H1 (cell line): ENCODE measurements around the gene TAF3. TPM values are rescaled to one million over a fixed set of nuclear protein-coding genes. Genes with fewer than 3 reads are reported as not detected.

Source experiments
- CTCF ChIA-PET: fragments of 300-600 bp; sonication (Branson Sonifier 250); formaldehyde crosslinking; loops from one replicate; lab custom pipeline; 2021; ENCODE audit not compliant: partially characterized antibody; lab: Charles Lee
- POLR2A ChIA-PET: fragments of 300-600 bp; sonication (Branson Sonifier 250); formaldehyde crosslinking; loops from one replicate; lab custom pipeline; 2021; ENCODE audit warnings: inconsistent platforms; ENCODE audit not compliant: partially characterized antibody; lab: Charles Lee
- DNase-seq, 2 experiments: peaks; one replicate each; pipeline versions ENCODE4 v3.0.0 to v3.0.0-alpha.2; 2010 to 2022; ENCODE audit warnings: low spot score in 2 of 2, low read depth in 1 of 2, mixed read lengths in 1 of 2
- FAIRE-seq: peaks from 2 replicates; lab custom pipeline; 2011; peaks lifted over from hg19 to GRCh38; lab: Jason Lieb, UNC
- H2AFZ ChIP-seq: 2 replicates; pipeline ENCODE4 v1.8.1; 2012; ENCODE audit warnings: low read length, inconsistent platforms
- H2AK5ac ChIP-seq: 2 replicates; pipeline ENCODE4 v1.6.1; 2013; ENCODE audit warnings: low read depth, low read length
- H2BK120ac ChIP-seq: replicated peaks from 2 replicates; pipeline ENCODE3; 2013; ENCODE audit warnings: low read depth, low read length, inconsistent platforms
- H2BK12ac ChIP-seq: 2 replicates; pipeline ENCODE4 v1.6.1; 2013; ENCODE audit warnings: low read depth, low read length
- H2BK15ac ChIP-seq: 2 replicates; pipeline ENCODE4 v1.6.1; 2013; ENCODE audit warnings: low read length
- H2BK20ac ChIP-seq: 2 replicates; pipeline ENCODE4 v1.6.1; 2013; ENCODE audit warnings: low read length
- H2BK5ac ChIP-seq: 2 replicates; pipeline ENCODE4 v1.6.1; 2013; ENCODE audit warnings: low read depth, low read length
- H3K14ac ChIP-seq: 2 replicates; pipeline ENCODE4 v1.6.1; 2013; ENCODE audit warnings: inconsistent platforms; ENCODE audit not compliant: insufficient read length
- H3K18ac ChIP-seq: 2 replicates; pipeline ENCODE4 v1.6.1; 2013; ENCODE audit warnings: low read length; ENCODE audit errors: extremely low read depth
- H3K23ac ChIP-seq: 2 replicates; pipeline ENCODE4 v1.6.1; 2013; ENCODE audit warnings: inconsistent platforms; ENCODE audit not compliant: insufficient read length
- H3K23me2 ChIP-seq: 2 replicates; pipeline ENCODE4 v1.6.1; 2013; ENCODE audit warnings: low read depth, low read length
- H3K27ac ChIP-seq: 2 replicates; pipeline ENCODE4 v1.6.1; 2011; ENCODE audit warnings: low read depth, low read length, inconsistent platforms
- H3K27me3 ChIP-seq, 4 experiments: replicated peaks in 1 of 4; 1 replicate in 1 of 4; 2 replicates in 3 of 4; pipeline versions ENCODE4 v1.6.1 to v1.8.1; 2011 to 2013; ENCODE audit warnings: low read length in 3 of 4, mild to moderate bottlenecking in 3 of 4, inconsistent platforms in 2 of 4, mixed read lengths in 2 of 4, moderate library complexity in 1 of 4; ENCODE audit not compliant: control insufficient read depth in 3 of 4, insufficient read depth in 3 of 4; ENCODE audit errors: extremely low read depth in 1 of 4
- H3K36me3 ChIP-seq, 4 experiments: 2 replicates each; pipeline versions ENCODE4 v1.6.1 to v1.8.1; 2011 to 2013; ENCODE audit warnings: mild to moderate bottlenecking in 4 of 4, low read length in 3 of 4, moderate library complexity in 2 of 4, control low read depth in 1 of 4, inconsistent platforms in 1 of 4; ENCODE audit not compliant: insufficient read depth in 4 of 4, control insufficient read depth in 2 of 4
- H3K4ac ChIP-seq: replicated peaks from 2 replicates; pipeline ENCODE3; 2013; ENCODE audit warnings: low read length, low read depth, mixed read lengths, inconsistent platforms; ENCODE audit not compliant: insufficient read length
- H3K4me1 ChIP-seq, 4 experiments: replicated peaks in 1 of 4; 1 replicate in 1 of 4; 2 replicates in 3 of 4; pipeline versions ENCODE4 v1.6.1 to v1.8.1; 2011 to 2013; ENCODE audit warnings: low read length in 3 of 4, inconsistent platforms in 2 of 4, mixed read lengths in 1 of 4; ENCODE audit not compliant: insufficient read depth in 4 of 4, control insufficient read depth in 3 of 4
- H3K4me2 ChIP-seq, 2 experiments: 2 replicates each; pipeline versions ENCODE4 v1.6.1 to v1.8.1; 2011 to 2013; ENCODE audit warnings: low read depth in 2 of 2, low read length in 2 of 2, control low read depth in 1 of 2, inconsistent platforms in 1 of 2, mild to moderate bottlenecking in 1 of 2; ENCODE audit not compliant: insufficient read depth in 1 of 2
- H3K4me3 ChIP-seq, 4 experiments: fragments of 200-600, 300-600 bp in 1 of 4; sonication (generic), shearing (Covaris generic), sonication (Bioruptor Twin) in 1 of 4; 2 replicates each; pipeline versions ENCODE4 v1.5.1 to v1.8.1; 2011 to 2016; ENCODE audit warnings: low read length in 4 of 4, low read depth in 3 of 4, control low read depth in 2 of 4, inconsistent platforms in 2 of 4, mild to moderate bottlenecking in 2 of 4, mixed read lengths in 1 of 4, moderate library complexity in 1 of 4; ENCODE audit not compliant: insufficient read depth in 2 of 4; ENCODE audit errors: extremely low read depth in 1 of 4
- H3K56ac ChIP-seq: replicated peaks from 2 replicates; pipeline ENCODE3; 2013; ENCODE audit warnings: low read depth, mild to moderate bottlenecking, mixed read lengths, low read length, inconsistent platforms; ENCODE audit not compliant: insufficient read length
- H3K79me1 ChIP-seq: 2 replicates; pipeline ENCODE4 v1.6.1; 2013; ENCODE audit warnings: low read depth, low read length, control low read depth
- H3K79me2 ChIP-seq, 2 experiments: 2 replicates each; pipeline versions ENCODE4 v1.6.1 to v1.8.1; 2012 to 2013; ENCODE audit warnings: low read length in 2 of 2, mild to moderate bottlenecking in 2 of 2, inconsistent platforms in 1 of 2; ENCODE audit not compliant: insufficient read depth in 2 of 2, control insufficient read depth in 1 of 2
- H3K9ac ChIP-seq, 4 experiments: replicated peaks in 1 of 4; 1 replicate in 1 of 4; 2 replicates in 3 of 4; pipeline versions ENCODE4 v1.6.1 to v1.8.1; 2011 to 2013; ENCODE audit warnings: low read depth in 3 of 4, low read length in 3 of 4, control low read depth in 2 of 4, mild to moderate bottlenecking in 2 of 4, moderate library complexity in 2 of 4, inconsistent platforms in 1 of 4; ENCODE audit errors: extremely low read depth in 1 of 4
- H3K9me3 ChIP-seq, 2 experiments: 2 replicates each; pipeline versions ENCODE4 v1.6.1 to v1.8.1; 2012 to 2013; ENCODE audit warnings: mild to moderate bottlenecking in 2 of 2, moderate library complexity in 2 of 2, control low read depth in 1 of 2, inconsistent platforms in 1 of 2, low read depth in 1 of 2, low read length in 1 of 2, mixed read lengths in 1 of 2; ENCODE audit not compliant: insufficient read depth in 2 of 2
- H4K20me1 ChIP-seq, 2 experiments: replicated peaks in 1 of 2; 2 replicates each; pipeline versions ENCODE3 to v1.8.1; 2011 to 2013; ENCODE audit warnings: inconsistent platforms in 2 of 2, low read length in 2 of 2, mild to moderate bottlenecking in 1 of 2; ENCODE audit not compliant: insufficient read depth in 2 of 2, control insufficient read depth in 1 of 2
- H4K5ac ChIP-seq: 2 replicates; pipeline ENCODE4 v1.6.1; 2013; ENCODE audit warnings: low read length, low read depth, mixed read lengths, inconsistent platforms; ENCODE audit not compliant: insufficient read length
- H4K8ac ChIP-seq: 2 replicates; pipeline ENCODE4 v1.8.0; 2013; ENCODE audit warnings: mild to moderate bottlenecking, moderate library complexity, low read length, inconsistent platforms; ENCODE audit not compliant: insufficient read depth; ENCODE audit errors: extremely low read depth
- H4K91ac ChIP-seq: replicated peaks from 2 replicates; pipeline ENCODE3; 2013; ENCODE audit warnings: low read length, mixed read lengths, inconsistent platforms; ENCODE audit not compliant: insufficient read length
- BACH1 ChIP-seq: IDR thresholded peaks from 2 replicates; pipeline ENCODE4 v1.6.1; 2012; ENCODE audit warnings: low read length, improper control_type of control experiment
- BRCA1 ChIP-seq: IDR thresholded peaks from 2 replicates; pipeline ENCODE4 v1.6.1; 2012; ENCODE audit warnings: low read depth, low read length, improper control_type of control experiment
- CHD1 ChIP-seq: IDR thresholded peaks from 2 replicates; pipeline ENCODE4 v1.6.1; 2012; ENCODE audit warnings: low read depth, low read length, improper control_type of control experiment
- GABPA ChIP-seq: IDR thresholded peaks from 2 replicates; pipeline ENCODE4 v1.6.1; 2011; ENCODE audit warnings: mild to moderate bottlenecking, low read length, moderate library complexity, borderline replicate concordance; ENCODE audit not compliant: insufficient read depth
- KDM4A ChIP-seq: IDR thresholded peaks from one replicate; pipeline ENCODE4 v1.7.1; 2012; ENCODE audit warnings: low read depth, mild to moderate bottlenecking, moderate library complexity, low read length, inconsistent platforms; ENCODE audit not compliant: severe bottlenecking
- MAX ChIP-seq: IDR thresholded peaks from 2 replicates; pipeline ENCODE4 v1.6.1; 2012; ENCODE audit warnings: inconsistent platforms
- NRF1 ChIP-seq: IDR thresholded peaks from 2 replicates; pipeline ENCODE4 v1.6.1; 2011; ENCODE audit warnings: mild to moderate bottlenecking, low read depth, low read length, improper control_type of control experiment
- RXRA ChIP-seq: IDR thresholded peaks from 2 replicates; pipeline ENCODE4 v1.6.1; 2011; ENCODE audit warnings: low read depth, mild to moderate bottlenecking, low read length, moderate library complexity; ENCODE audit not compliant: insufficient read depth
- SIRT6 ChIP-seq: IDR thresholded peaks from one replicate; pipeline ENCODE4 v1.7.1; 2012; ENCODE audit warnings: low read length, inconsistent platforms
- SP1 ChIP-seq: IDR thresholded peaks from 2 replicates; pipeline ENCODE4 v1.6.1; 2011; ENCODE audit warnings: low read depth, low read length
- SRF ChIP-seq: IDR thresholded peaks from 2 replicates; pipeline ENCODE4 v1.6.1; 2011; ENCODE audit warnings: mild to moderate bottlenecking, low read depth, low read length, moderate library complexity
- SUZ12 ChIP-seq: fragments of 200-600 bp; sonication (generic); IDR thresholded peaks from 2 replicates; pipeline ENCODE4 v1.6.1; 2012; ENCODE audit warnings: mild to moderate bottlenecking, inconsistent platforms, low read length, moderate library complexity, mixed read lengths
- TAF1 ChIP-seq: IDR thresholded peaks from 2 replicates; pipeline ENCODE4 v1.6.1; 2011; ENCODE audit warnings: mild to moderate bottlenecking, low read depth, low read length
- YY1 ChIP-seq: IDR thresholded peaks from 2 replicates; pipeline ENCODE4 v1.6.1; 2011; ENCODE audit warnings: low read depth, mild to moderate bottlenecking, low read length
- WGBS, 2 experiments: shearing (Covaris generic) in 1 of 2; methylation state at CpG; one replicate each; pipeline versions ENCODE4 v1.1.6 to v1.1.7; 2013 to 2015; ENCODE audit warnings: low lambda C conversion rate in 2 of 2, mixed read lengths in 2 of 2, inconsistent platforms in 1 of 2, low coverage in 1 of 2, missing lambda C conversion rate in 1 of 2; ENCODE audit not compliant: insufficient replicate concordance in 2 of 2, insufficient coverage in 1 of 2, insufficient read length in 1 of 2; ENCODE audit errors: extremely low coverage in 1 of 2, missing lambda C conversion rate in 1 of 2; 5-methylcytosine and 5-hydroxymethylcytosine counted together
- polyA plus RNA-seq, 7 experiments: library from polyadenylated mRNA; depleted of rRNA in 3 of 7; stranded (reverse) in 5 of 7; unstranded in 2 of 7; fragments of >200 nt in 5 of 7; fragments of 200-250 nt in 2 of 7; gene quantifications; 1 replicate in 5 of 7; 2 replicates in 1 of 7; 4 replicates in 1 of 7; pipeline versions ENCODE4 v1.2.1 to v1.2.3, GENCODE V29; 2011 to 2013; ENCODE audit warnings: missing spikeins in 2 of 7, mixed read lengths in 2 of 7
- total RNA-seq: library from RNA; stranded (reverse); fragmentation: NEBNext Ultra II Directional; extraction: Animal tissue kit (Norgen Biotek cat#: 25700); gene quantifications from 2 replicates; pipeline ENCODE4 v1.2.1, GENCODE V29; 2021
- TF ChIP-seq, protein P1 (sequence below): IDR thresholded peaks from 2 replicates; pipeline ENCODE4 v1.6.1; 2011; ENCODE audit warnings: low read length, improper control_type of control experiment

Gene TAF3
- total and polyA plus RNA-seq, 2 of the 8 experiments (the other 6 are each of a cell fraction or from before 2014, with no cell fraction given): 1.5 to 11.2 TPM

GRCh38 chr10:7832060-7832459 is 13.8 kb downstream of the TAF3 start:
- H2BK12ac ChIP-seq: no peak overlapping the region
- H2BK15ac ChIP-seq: no peak overlapping the region
- no peak overlapping the region for H3K27ac ChIP-seq
- no peak overlapping the region for H3K23ac ChIP-seq
- H3K79me2 ChIP-seq: peaks cover 0 to 15% of the 10 kb centered on the region in 2 experiments; a peak in 2 of 4 replicates
- H3K9ac ChIP-seq: no peak overlapping the region
- peaks cover 0 to 5% of the 10 kb centered on the region in 2 experiments for H4K20me1 ChIP-seq
- no peak overlapping the region for H3K14ac ChIP-seq
- H3K4me1 ChIP-seq: 0 out of 7 replicates have a peak, but pooled peaks cover 0 to 3% (median 0%) of the 10 kb centered on the region in 4 experiments
- H3K4me3 ChIP-seq: no peak overlapping the region
- WGBS, 2 experiments: 81% methylated on average over 1 of the region's 1 CpG; no CpG with 5 or more reads in 1 of the 2 experiments
- H3K4ac ChIP-seq: no peak overlapping the region
- H4K91ac ChIP-seq: no peak overlapping the region
- H3K36me3 ChIP-seq: no peaks in the 10 kb centered on the region
- no peak overlapping the region for H3K4me2 ChIP-seq
- peaks cover 7% of the 10 kb centered on the region; the same call in 1 of the 2 replicates for H3K79me1 ChIP-seq
- no peak overlapping the region for H3K56ac ChIP-seq
- H2BK20ac ChIP-seq: no peak overlapping the region
- no peaks in the 10 kb centered on the region for H3K27me3 ChIP-seq
- FAIRE-seq: no peak
- no peak overlapping the region for H4K5ac ChIP-seq
- CTCF ChIA-PET: no interaction called here
- no peak overlapping the region for H3K18ac ChIP-seq
- no peak overlapping the region for H2BK120ac ChIP-seq
- H2BK5ac ChIP-seq: no peak overlapping the region
- H3K23me2 ChIP-seq: no peaks in the 10 kb centered on the region
- POLR2A ChIA-PET: no interaction called here
- no peak overlapping the region for H2AK5ac ChIP-seq
- H4K8ac ChIP-seq: no peak overlapping the region
- H3K9me3 ChIP-seq: no peaks in the 10 kb centered on the region
- DNase-seq: no peak
- no peak overlapping the region for H2AFZ ChIP-seq
- no peak for TF ChIP-seq SRF
- TF ChIP-seq KDM4A: no peak
- no peak for TF ChIP-seq SP1
- TF ChIP-seq GABPA: no peak
- no peak for TF ChIP-seq BACH1
- TF ChIP-seq, protein P1, sequence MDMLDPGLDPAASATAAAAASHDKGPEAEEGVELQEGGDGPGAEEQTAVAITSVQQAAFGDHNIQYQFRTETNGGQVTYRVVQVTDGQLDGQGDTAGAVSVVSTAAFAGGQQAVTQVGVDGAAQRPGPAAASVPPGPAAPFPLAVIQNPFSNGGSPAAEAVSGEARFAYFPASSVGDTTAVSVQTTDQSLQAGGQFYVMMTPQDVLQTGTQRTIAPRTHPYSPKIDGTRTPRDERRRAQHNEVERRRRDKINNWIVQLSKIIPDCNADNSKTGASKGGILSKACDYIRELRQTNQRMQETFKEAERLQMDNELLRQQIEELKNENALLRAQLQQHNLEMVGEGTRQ: no peak
- TF ChIP-seq CHD1: no peak
- TF ChIP-seq NRF1: no peak
- no peak for TF ChIP-seq MAX
- no peak for TF ChIP-seq BRCA1
- TF ChIP-seq YY1: no peak
- TF ChIP-seq RXRA: no peak
- no peak for TF ChIP-seq SIRT6
- no peak for TF ChIP-seq SUZ12
- no peak for TF ChIP-seq TAF1
